K562 (cell line): ENCODE results near the gene DCTD. TPM values are rescaled to one million over a fixed set of nuclear protein-coding genes. Genes with fewer than 3 reads are reported as not detected.
A peak's percentile ranks its signal among the peaks of the same experiment; 100 is the strongest.

Source experiments
- ARNT ChIP-seq, 2 experiments: fragments of 450-650 bp; IDR thresholded peaks; 2 replicates each; pipeline ENCODE4 v1.6.1; 2016; ENCODE audit warnings: mild to moderate bottlenecking in 1 of 2
- CBFB ChIP-seq: sonication (generic); formaldehyde crosslinking; IDR thresholded peaks from 2 replicates; pipeline ENCODE4 v1.4.0; 2020; ENCODE audit warnings: mild to moderate bottlenecking, missing genetic modification reagents
- DMBX1 ChIP-seq: fragments of 250-450 bp; sonication (Bioruptor Pico); IDR thresholded peaks from 2 replicates; pipeline ENCODE4 v1.8.0; 2022; ENCODE audit warnings: inconsistent platforms, mild to moderate bottlenecking, moderate library complexity, borderline replicate concordance
- EP400 ChIP-seq: fragments of 450-650 bp; IDR thresholded peaks from 2 replicates; pipeline ENCODE4 v1.6.1; 2017; ENCODE audit warnings: antibody characterized with exemption, mild to moderate bottlenecking, moderate library complexity
- FOSL1 ChIP-seq: fragments of 200-800 bp; sonication (Bioruptor generic); conservative IDR thresholded peaks from 2 replicates; pipeline ENCODE4 v1.6.1; 2016; ENCODE audit warnings: missing genetic modification characterization, missing compliant biosample characterization
- GABPB2 ChIP-seq: fragments of 250-450 bp; sonication (Bioruptor Pico); conservative IDR thresholded peaks from 2 replicates; pipeline ENCODE4 v1.5.1; 2021; ENCODE audit warnings: mild to moderate bottlenecking
- HCFC1 ChIP-seq: IDR thresholded peaks from 2 replicates; pipeline ENCODE4 v1.6.1; 2012; ENCODE audit warnings: low read depth, low read length, improper control_type of control experiment
- MXI1 ChIP-seq: IDR thresholded peaks from 2 replicates; pipeline ENCODE4 v1.6.1; 2011; ENCODE audit warnings: low read depth, mild to moderate bottlenecking, improper control_type of control experiment, low read length
- NFATC3 ChIP-seq: fragments of 450-650 bp; IDR thresholded peaks from 2 replicates; pipeline ENCODE4 v1.6.1; 2017; ENCODE audit warnings: mild to moderate bottlenecking
- NFE2 ChIP-seq: IDR thresholded peaks from 2 replicates; pipeline ENCODE4 v1.6.1; 2014; ENCODE audit warnings: antibody characterized with exemption, low read depth
- PHF21A ChIP-seq: fragments of 450-650 bp; IDR thresholded peaks from 2 replicates; pipeline ENCODE4 v1.6.1; 2017; ENCODE audit warnings: low read depth, borderline replicate concordance
- RFX5 ChIP-seq: IDR thresholded peaks from 2 replicates; pipeline ENCODE4 v1.6.1; 2011; ENCODE audit warnings: low read depth, mild to moderate bottlenecking, improper control_type of control experiment, low read length
- SIN3A ChIP-seq, 2 experiments: fragments of 150-350 bp in 1 of 2; IDR thresholded peaks; 2 replicates each; pipeline ENCODE4 v1.6.1; 2011 to 2016; ENCODE audit warnings: borderline replicate concordance in 2 of 2, low read depth in 2 of 2, low read length in 2 of 2, mild to moderate bottlenecking in 2 of 2, moderate library complexity in 2 of 2; ENCODE audit not compliant: control insufficient read depth in 1 of 2
- SMARCE1 ChIP-seq: fragments of 450-650 bp; IDR thresholded peaks from 2 replicates; pipeline ENCODE4 v1.7.1; 2016; ENCODE audit warnings: mild to moderate bottlenecking
- U2AF1 ChIP-seq: fragments of 200-400 bp; formaldehyde crosslinking; optimal IDR thresholded peaks from 2 replicates; pipeline ENCODE3; 2017; ENCODE audit warnings: mild to moderate bottlenecking, low read depth, low read length, moderate library complexity
- ZEB2 ChIP-seq: fragments of 450-650 bp; IDR thresholded peaks from 2 replicates; pipeline ENCODE4 v1.6.1; 2016
- ZKSCAN8 ChIP-seq: fragments of 200-800 bp; sonication (Bioruptor generic); IDR thresholded peaks from 2 replicates; pipeline ENCODE4 v1.6.1; 2016; ENCODE audit warnings: missing genetic modification characterization, missing compliant biosample characterization
- ZNF780A ChIP-seq: fragments of 250-450 bp; sonication (Bioruptor Pico); IDR thresholded peaks from 2 replicates; pipeline ENCODE4 v1.5.0; 2021; ENCODE audit warnings: mild to moderate bottlenecking
- polyA plus RNA-seq, 8 experiments: library from polyadenylated mRNA; depleted of rRNA in 4 of 8; stranded (reverse) in 5 of 8; unstranded in 3 of 8; fragments of >200 nt; fragmentation: Nextera tagmentation in 2 of 8; fragmentation: Illumina TruSeq in 1 of 8; extraction: Ambion mirVana in 2 of 8; extraction: Trizol in 1 of 8; gene quantifications; 2 replicates each; pipeline versions ENCODE4 v1.2.1 to v1.2.3, GENCODE V29; 2011 to 2014; ENCODE audit warnings: inconsistent platforms in 1 of 8, missing spikeins in 1 of 8
- total RNA-seq, 7 experiments: library from RNA; depleted of rRNA in 6 of 7; stranded (reverse); fragments of >200 nt in 6 of 7; fragmentation: Illumina TruSeq in 2 of 7; extraction: Trizol in 2 of 7; gene quantifications; 2 replicates each; pipeline versions ENCODE4 v1.2.1 to v1.2.3, GENCODE V29; 2011 to 2021; ENCODE audit warnings: low replicate concordance in 1 of 7
- TF ChIP-seq, protein P1 (sequence below), 2 experiments: fragments of 450-650 bp in 1 of 2; IDR thresholded peaks; 2 replicates each; pipeline ENCODE4 v1.6.1; 2011 to 2017; ENCODE audit warnings: low read depth in 2 of 2, antibody characterized with exemption in 1 of 2, borderline replicate concordance in 1 of 2, low read length in 1 of 2, mild to moderate bottlenecking in 1 of 2, mixed read lengths in 1 of 2; ENCODE audit not compliant: control insufficient read depth in 1 of 2
- TF ChIP-seq, protein P2 (sequence below): sonication (generic); formaldehyde crosslinking; IDR thresholded peaks from 2 replicates; pipeline ENCODE4 v1.8.0; 2022; ENCODE audit warnings: missing genetic modification reagents, mild to moderate bottlenecking, moderate library complexity, borderline replicate concordance
- TF ChIP-seq, protein P3 (sequence below): fragments of 250-450 bp; sonication (Bioruptor Pico); IDR thresholded peaks from 2 replicates; pipeline ENCODE4 v1.4.0; 2020; ENCODE audit warnings: borderline replicate concordance
- TF ChIP-seq, protein P4 (sequence below): fragments of 250-450 bp; sonication (Bioruptor Pico); IDR thresholded peaks from 2 replicates; pipeline ENCODE4 v1.5.0; 2021
- TF ChIP-seq, protein P5 (sequence below): fragments of 450-650 bp; conservative IDR thresholded peaks from 2 replicates; pipeline ENCODE4 v1.6.1; 2016; ENCODE audit warnings: missing genetic modification characterization, low read depth, mild to moderate bottlenecking, missing compliant biosample characterization, moderate library complexity

DCTD gene
- total and polyA plus RNA-seq, 9 of the 15 experiments (the other 6 are each of a cell fraction or from before 2014, with no cell fraction given) = 38.7 to 114 (median 76.5) TPM

DNA sequence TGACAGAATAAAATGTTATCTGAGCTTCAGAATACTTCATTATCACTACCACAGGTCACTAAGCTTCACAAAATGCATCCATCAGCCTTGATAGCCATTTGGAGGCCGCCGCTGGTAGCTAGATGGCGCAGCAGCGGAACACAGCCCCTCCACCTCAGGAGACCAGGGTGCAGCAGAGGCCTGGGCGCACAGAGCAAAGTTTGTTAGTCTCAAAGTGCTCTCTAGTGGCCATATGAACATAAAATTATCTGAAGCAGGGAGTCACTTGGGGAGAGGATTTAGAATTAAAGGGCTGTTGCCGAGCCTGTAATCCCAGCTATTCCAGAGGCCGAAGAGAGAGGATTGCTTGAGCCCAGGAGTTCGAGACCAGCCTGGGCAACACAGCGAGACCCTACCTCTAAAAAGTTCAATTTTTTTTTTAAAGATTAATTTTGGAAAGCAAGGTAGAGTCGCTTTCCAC lies 8.1 kb upstream of the DCTD start (continued):
- TF ChIP-seq, protein P1, sequence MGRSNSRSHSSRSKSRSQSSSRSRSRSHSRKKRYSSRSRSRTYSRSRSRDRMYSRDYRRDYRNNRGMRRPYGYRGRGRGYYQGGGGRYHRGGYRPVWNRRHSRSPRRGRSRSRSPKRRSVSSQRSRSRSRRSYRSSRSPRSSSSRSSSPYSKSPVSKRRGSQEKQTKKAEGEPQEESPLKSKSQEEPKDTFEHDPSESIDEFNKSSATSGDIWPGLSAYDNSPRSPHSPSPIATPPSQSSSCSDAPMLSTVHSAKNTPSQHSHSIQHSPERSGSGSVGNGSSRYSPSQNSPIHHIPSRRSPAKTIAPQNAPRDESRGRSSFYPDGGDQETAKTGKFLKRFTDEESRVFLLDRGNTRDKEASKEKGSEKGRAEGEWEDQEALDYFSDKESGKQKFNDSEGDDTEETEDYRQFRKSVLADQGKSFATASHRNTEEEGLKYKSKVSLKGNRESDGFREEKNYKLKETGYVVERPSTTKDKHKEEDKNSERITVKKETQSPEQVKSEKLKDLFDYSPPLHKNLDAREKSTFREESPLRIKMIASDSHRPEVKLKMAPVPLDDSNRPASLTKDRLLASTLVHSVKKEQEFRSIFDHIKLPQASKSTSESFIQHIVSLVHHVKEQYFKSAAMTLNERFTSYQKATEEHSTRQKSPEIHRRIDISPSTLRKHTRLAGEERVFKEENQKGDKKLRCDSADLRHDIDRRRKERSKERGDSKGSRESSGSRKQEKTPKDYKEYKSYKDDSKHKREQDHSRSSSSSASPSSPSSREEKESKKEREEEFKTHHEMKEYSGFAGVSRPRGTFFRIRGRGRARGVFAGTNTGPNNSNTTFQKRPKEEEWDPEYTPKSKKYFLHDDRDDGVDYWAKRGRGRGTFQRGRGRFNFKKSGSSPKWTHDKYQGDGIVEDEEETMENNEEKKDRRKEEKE (IDR thresholded peaks at IDR 0.05; ENCODE audit: borderline replicate concordance in 1 of 2, control insufficient read depth in 1 of 2, low read depth in 2 of 2, low read length in 1 of 2) = no peak
- TF ChIP-seq ZNF780A (CRISPR knock-in tag) = no peak
- no peak for TF ChIP-seq NFATC3
- TF ChIP-seq RFX5 = no peak
- TF ChIP-seq ZKSCAN8 (CRISPR knock-in tag) = no peak
- no peak for TF ChIP-seq MXI1
- TF ChIP-seq, protein P2, sequence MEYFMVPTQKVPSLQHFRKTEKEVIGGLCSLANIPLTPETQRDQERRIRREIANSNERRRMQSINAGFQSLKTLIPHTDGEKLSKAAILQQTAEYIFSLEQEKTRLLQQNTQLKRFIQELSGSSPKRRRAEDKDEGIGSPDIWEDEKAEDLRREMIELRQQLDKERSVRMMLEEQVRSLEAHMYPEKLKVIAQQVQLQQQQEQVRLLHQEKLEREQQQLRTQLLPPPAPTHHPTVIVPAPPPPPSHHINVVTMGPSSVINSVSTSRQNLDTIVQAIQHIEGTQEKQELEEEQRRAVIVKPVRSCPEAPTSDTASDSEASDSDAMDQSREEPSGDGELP (CRISPR knock-in tag) = peak; percentile 57; the same call in 1 of the 2 replicates
- TF ChIP-seq, protein P3, sequence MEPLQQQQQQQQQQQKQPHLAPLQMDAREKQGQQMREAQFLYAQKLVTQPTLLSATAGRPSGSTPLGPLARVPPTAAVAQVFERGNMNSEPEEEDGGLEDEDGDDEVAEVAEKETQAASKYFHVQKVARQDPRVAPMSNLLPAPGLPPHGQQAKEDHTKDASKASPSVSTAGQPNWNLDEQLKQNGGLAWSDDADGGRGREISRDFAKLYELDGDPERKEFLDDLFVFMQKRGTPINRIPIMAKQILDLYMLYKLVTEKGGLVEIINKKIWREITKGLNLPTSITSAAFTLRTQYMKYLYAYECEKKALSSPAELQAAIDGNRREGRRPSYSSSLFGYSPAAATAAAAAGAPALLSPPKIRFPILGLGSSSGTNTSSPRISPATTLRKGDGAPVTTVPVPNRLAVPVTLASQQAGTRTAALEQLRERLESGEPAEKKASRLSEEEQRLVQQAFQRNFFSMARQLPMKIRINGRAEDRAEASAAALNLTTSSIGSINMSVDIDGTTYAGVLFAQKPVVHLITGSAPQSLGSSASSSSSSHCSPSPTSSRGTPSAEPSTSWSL (CRISPR knock-in tag) = no peak
- TF ChIP-seq SMARCE1 = no peak
- no peak for TF ChIP-seq FOSL1
- TF ChIP-seq, protein P4, sequence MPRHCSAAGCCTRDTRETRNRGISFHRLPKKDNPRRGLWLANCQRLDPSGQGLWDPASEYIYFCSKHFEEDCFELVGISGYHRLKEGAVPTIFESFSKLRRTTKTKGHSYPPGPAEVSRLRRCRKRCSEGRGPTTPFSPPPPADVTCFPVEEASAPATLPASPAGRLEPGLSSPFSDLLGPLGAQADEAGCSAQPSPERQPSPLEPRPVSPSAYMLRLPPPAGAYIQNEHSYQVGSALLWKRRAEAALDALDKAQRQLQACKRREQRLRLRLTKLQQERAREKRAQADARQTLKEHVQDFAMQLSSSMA (CRISPR knock-in tag) = no peak
- no peak for TF ChIP-seq CBFB (CRISPR knock-in tag)
- TF ChIP-seq EP400 = no peak
- no peak for TF ChIP-seq U2AF1
- no peak for TF ChIP-seq PHF21A
- TF ChIP-seq SIN3A (IDR thresholded peaks at IDR 0.05; ENCODE audit: borderline replicate concordance in 2 of 2, control insufficient read depth in 1 of 2, low read depth in 2 of 2, low read length in 2 of 2) = no peak
- TF ChIP-seq ZEB2 = no peak
- TF ChIP-seq GABPB2 (CRISPR knock-in tag) = no peak
- TF ChIP-seq HCFC1 = 0 out of 2 replicates have a peak, but pooled peaks have one; percentile 7
- no peak for TF ChIP-seq ARNT (IDR thresholded peaks at IDR 0.05)
- TF ChIP-seq DMBX1 (CRISPR knock-in tag) = no peak
- TF ChIP-seq, protein P5, sequence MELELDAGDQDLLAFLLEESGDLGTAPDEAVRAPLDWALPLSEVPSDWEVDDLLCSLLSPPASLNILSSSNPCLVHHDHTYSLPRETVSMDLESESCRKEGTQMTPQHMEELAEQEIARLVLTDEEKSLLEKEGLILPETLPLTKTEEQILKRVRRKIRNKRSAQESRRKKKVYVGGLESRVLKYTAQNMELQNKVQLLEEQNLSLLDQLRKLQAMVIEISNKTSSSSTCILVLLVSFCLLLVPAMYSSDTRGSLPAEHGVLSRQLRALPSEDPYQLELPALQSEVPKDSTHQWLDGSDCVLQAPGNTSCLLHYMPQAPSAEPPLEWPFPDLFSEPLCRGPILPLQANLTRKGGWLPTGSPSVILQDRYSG (tag) = no peak
- TF ChIP-seq NFE2 = no peak
